ENCODE results near the gene TMEM117. TPM values are rescaled to one million over a fixed set of nuclear protein-coding genes. Genes with fewer than 3 reads are reported as not detected.
A peak's percentile ranks its signal among the peaks of the same experiment; 100 is the strongest.

TMEM117 gene
- 10.4 and 10.7 TPM in 2 replicates for total RNA-seq
- total RNA-seq (2013) = 7.8 TPM
- 2.0 and 3.2 TPM in 2 replicates for polyA plus RNA-seq
- polyA minus RNA-seq = 7.5 and 8.9 TPM in 2 replicates

DNA sequence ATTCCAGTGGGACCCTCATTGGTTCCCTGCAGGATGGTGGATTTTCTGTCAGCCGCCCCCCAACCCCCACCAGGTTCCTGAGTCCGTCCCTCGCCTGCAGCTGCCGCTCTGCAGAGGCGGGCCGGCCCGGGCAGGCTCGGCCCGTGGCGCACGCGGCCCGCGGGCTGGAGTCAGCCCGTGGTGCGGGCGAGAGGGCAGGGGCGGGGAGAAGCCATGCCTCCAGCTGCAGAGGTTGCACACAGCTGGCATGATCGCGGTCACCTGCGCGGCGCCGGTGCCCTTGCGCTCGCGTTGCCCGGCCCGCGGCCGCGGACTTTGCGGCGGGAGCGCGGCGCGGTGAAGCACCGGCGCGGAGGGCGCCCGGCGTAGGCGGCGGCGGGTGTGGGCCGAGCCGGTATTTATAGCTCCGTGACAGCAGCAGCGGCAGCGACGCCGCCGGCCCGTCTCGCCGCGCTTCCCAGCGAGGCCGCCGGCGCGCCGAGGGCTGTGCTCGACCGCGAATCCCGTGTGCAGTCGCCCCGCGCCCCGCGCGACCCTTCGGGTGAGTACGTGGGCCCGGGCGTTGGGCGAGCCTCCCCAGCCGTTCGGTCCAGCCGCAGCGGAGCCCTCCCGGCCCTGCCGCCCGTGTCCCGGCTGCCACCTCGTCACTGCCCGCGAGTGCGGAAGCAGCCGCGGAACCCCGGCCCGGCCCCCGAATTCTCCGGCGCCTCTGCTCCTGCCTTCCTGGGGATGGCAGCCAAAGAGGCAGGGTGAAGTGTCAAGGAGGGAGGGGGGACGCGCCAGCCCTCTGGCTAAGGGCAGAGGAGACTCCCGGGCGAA is at the start of gene TMEM117:
Gene TMEM117, plus strand, starts transcription at position 426 of the 819 bp plus-strand sequence.
- H3K9me3 ChIP-seq (ENCODE audit: control extremely low read depth in 1 of 3, control insufficient read depth in 2 of 3, insufficient read depth in 1 of 3, low read length in 2 of 3) = no peaks in the 10 kb centered on the region
- no peaks in the 10 kb centered on the region for H3K27me3 Mint-ChIP-seq
- H2AFZ ChIP-seq (ENCODE audit: insufficient read depth, low read depth, low read length, poor library complexity, severe bottlenecking) = peak within 1 kb of the TSS; percentile 94
- peak within 1 kb of the TSS; percentile 85 for H3K9ac ChIP-seq (ENCODE audit: low read length)
- DNase-seq (peak; percentile 85), ATAC-seq (ENCODE audit: low read depth) (peak; percentile 73)
- H3K27ac ChIP-seq (ENCODE audit: low read length in 2 of 2) = peak within 1 kb of the TSS; percentile 79 to 93
- H3K4me1 ChIP-seq (ENCODE audit: control insufficient read depth in 2 of 2, insufficient read depth in 2 of 2, low read length in 2 of 2) = peaks cover 12% of the 10 kb centered on the region in 2 donors
- WGBS (ENCODE audit: insufficient coverage) = under 1% methylated on average over 99 of the region's 103 CpGs
- no peaks in the 10 kb centered on the region for H4K20me1 ChIP-seq (ENCODE audit: control insufficient read depth, insufficient read depth, low read length, poor library complexity, severe bottlenecking)
- H3K27me3 ChIP-seq (replicated peaks in 1 of 4; ENCODE audit: control extremely low read depth in 1 of 4, control insufficient read depth in 3 of 4, insufficient read depth in 4 of 4, low read length in 3 of 4) = no peaks in the 10 kb centered on the region
- H3K79me2 ChIP-seq (ENCODE audit: control insufficient read depth, insufficient read depth, low read length) = peaks cover 24% of the 10 kb centered on the region
- POLR2A ChIA-PET = interaction anchor here (0.5 to 2.2 kb wide), 2 partner anchors 27 to 29 kb away, joined by 3 to 17 read pairs; partner anchors contain the start of gene TWF1
- peak within 1 kb of the TSS; percentile 90 for H3K4me3 Mint-ChIP-seq
- peak within 1 kb of the TSS; percentile 50 to 80 (median 73) for H3K4me3 ChIP-seq (ENCODE audit: control extremely low read depth in 1 of 5, extremely low read depth in 1 of 5, insufficient read depth in 1 of 5, low read depth in 2 of 5, low read length in 4 of 5)
- TF ChIP-seq EZH2 (IDR thresholded peaks at IDR 0.05; ENCODE audit: borderline replicate concordance, insufficient read depth, low read depth, low read length, poor library complexity, severe bottlenecking) (no peak), CTCF (IDR thresholded peaks at IDR 0.05) (no peak)
- H3K4me1 Mint-ChIP-seq = peaks cover 19% of the 10 kb centered on the region
- no peaks in the 10 kb centered on the region for H3K36me3 ChIP-seq (replicated peaks in 1 of 2; ENCODE audit: control extremely low read depth in 1 of 2, control insufficient read depth in 1 of 2, extremely low read depth in 1 of 2, insufficient read depth in 2 of 2, low read length in 1 of 2)
- peak within 1 kb of the TSS; percentile 91 for H3K27ac Mint-ChIP-seq
- H3K4me2 ChIP-seq (replicated peaks; ENCODE audit: low read depth, low read length, poor library complexity, severe bottlenecking) = peak within 1 kb of the TSS; percentile 88
- H3K9me3 Mint-ChIP-seq (ENCODE audit: insufficient read depth) = no peaks in the 10 kb centered on the region
- intact Hi-C loops (cut with micrococcal nuclease) = loop anchor here (1.0 to 10.0 kb wide), 3 partner anchors 30 to 1691 kb away; partner anchors contain the start of genes GXYLT1, IRAK4, PUS7L and TWF1
- CTCF ChIA-PET = interaction anchor here (1.3 to 1.9 kb wide), 3 partner anchors 28 to 47 kb away, joined by 5 to 14 read pairs (median 8); partner anchors contain the start of gene TWF1

All from B cell (primary cell).